IPS-15b (cell line): ENCODE data around the gene ZNF722.
"Not testable (repeated sequence)": the region's sequence is repeated elsewhere in the genome, so short reads cannot be mapped to it uniquely, and the experiment has no call there.

ENCODE experiments used
- H3K27me3 ChIP-seq: one replicate; pipeline ENCODE4 v1.6.1; 2013; ENCODE audit warnings: low read length; ENCODE audit not compliant: control insufficient read depth, insufficient read depth
- H3K36me3 ChIP-seq: one replicate; pipeline ENCODE4 v1.6.1; 2013; ENCODE audit warnings: low read length; ENCODE audit not compliant: control insufficient read depth, insufficient read depth
- H3K4me1 ChIP-seq: one replicate; pipeline ENCODE4 v1.6.1; 2013; ENCODE audit warnings: mild to moderate bottlenecking, low read length; ENCODE audit not compliant: control insufficient read depth, insufficient read depth
- H3K4me3 ChIP-seq: one replicate; pipeline ENCODE4 v1.5.1; 2013; ENCODE audit warnings: low read depth, low read length
- H3K9ac ChIP-seq: one replicate; pipeline ENCODE4 v1.6.1; 2013; ENCODE audit warnings: low read depth, mild to moderate bottlenecking, low read length
- H3K9me3 ChIP-seq: one replicate; pipeline ENCODE4 v1.6.1; 2013; ENCODE audit warnings: mild to moderate bottlenecking, low read length; ENCODE audit not compliant: control insufficient read depth, insufficient read depth

Gene ZNF722

GRCh38 chr7:63998549-63998948 is at the start of gene ZNF722:
ZNF722 (plus strand) TSS chr7:63998849; CDS start chr7:63998962, 113 bp downstream.
- Histone ChIP-seq H3K9ac (no peak within 1 kb of the TSS), H3K9me3 (peaks cover 5% of the 10 kb centered on the region), H3K27me3 (no peaks in the 10 kb centered on the region), H3K4me1 (no peaks in the 10 kb centered on the region), H3K36me3 (no peaks in the 10 kb centered on the region), H3K4me3 (no peak within 1 kb of the TSS)

GRCh38 chr7:63953181-63953580 is 45.5 kb upstream of the ZNF722 start:
- Histone ChIP-seq H3K27me3 (no peaks in the 10 kb centered on the region), H3K4me1 (no peaks in the 10 kb centered on the region), H3K36me3 (no peaks in the 10 kb centered on the region), H3K9me3 (peaks cover 44% of the 10 kb centered on the region), H3K9ac (no peak overlapping the region), H3K4me3 (no peak overlapping the region)

GRCh38 chr7:63968629-63969028 is 30.0 kb upstream of the ZNF722 start:
- no peak overlapping the region for H3K9ac ChIP-seq
- H3K4me1 ChIP-seq: no peaks in the 10 kb centered on the region
- H3K9me3 ChIP-seq: peaks cover 14% of the 10 kb centered on the region
- H3K36me3 ChIP-seq: no peaks in the 10 kb centered on the region
- no peak overlapping the region for H3K4me3 ChIP-seq
- no peaks in the 10 kb centered on the region for H3K27me3 ChIP-seq

- not testable (repeated sequence) for H3K9ac ChIP-seq, H3K36me3 ChIP-seq, H3K9me3 ChIP-seq, H3K27me3 ChIP-seq, H3K4me1 ChIP-seq, H3K4me3 ChIP-seq
These were observed 16.8 kb downstream of the ZNF722 start for GRCh38 chr7:64015496-64015895.

DNA sequence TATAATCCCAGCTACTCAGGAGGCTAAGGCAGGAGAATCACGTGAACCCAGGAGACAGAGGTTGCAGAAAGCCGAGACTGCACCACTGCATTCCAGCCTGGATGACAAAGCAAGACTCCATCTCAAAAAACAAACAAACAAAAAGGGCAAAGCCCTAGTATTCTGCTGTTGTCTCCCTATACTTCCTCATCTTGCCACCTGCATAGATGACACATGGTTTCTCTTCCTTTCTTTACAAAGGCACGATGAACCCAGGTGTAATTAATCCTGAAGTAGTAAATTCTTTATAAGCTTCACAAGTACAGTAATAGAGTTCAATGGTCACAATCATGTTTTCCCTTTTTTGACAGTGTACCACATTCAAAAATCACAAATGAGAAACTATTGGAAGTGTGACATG is 36.7 kb downstream of the ZNF722 start:
- Histone ChIP-seq H3K36me3 (peaks cover 2% of the 10 kb centered on the region), H3K4me1 (no peaks in the 10 kb centered on the region), H3K4me3 (no peak overlapping the region), H3K9me3 (peaks cover 14% of the 10 kb centered on the region), H3K27me3 (no peaks in the 10 kb centered on the region), H3K9ac (no peak overlapping the region)

- Histone ChIP-seq H3K9ac (no peak overlapping the region), H3K4me3 (no peak overlapping the region), H3K27me3 (no peaks in the 10 kb centered on the region), H3K36me3 (peaks cover 2% of the 10 kb centered on the region), H3K4me1 (no peaks in the 10 kb centered on the region), H3K9me3 (peaks cover 13% of the 10 kb centered on the region)
These were observed 38.4 kb downstream of the ZNF722 start for GRCh38 chr7:64037095-64037494.

DNA sequence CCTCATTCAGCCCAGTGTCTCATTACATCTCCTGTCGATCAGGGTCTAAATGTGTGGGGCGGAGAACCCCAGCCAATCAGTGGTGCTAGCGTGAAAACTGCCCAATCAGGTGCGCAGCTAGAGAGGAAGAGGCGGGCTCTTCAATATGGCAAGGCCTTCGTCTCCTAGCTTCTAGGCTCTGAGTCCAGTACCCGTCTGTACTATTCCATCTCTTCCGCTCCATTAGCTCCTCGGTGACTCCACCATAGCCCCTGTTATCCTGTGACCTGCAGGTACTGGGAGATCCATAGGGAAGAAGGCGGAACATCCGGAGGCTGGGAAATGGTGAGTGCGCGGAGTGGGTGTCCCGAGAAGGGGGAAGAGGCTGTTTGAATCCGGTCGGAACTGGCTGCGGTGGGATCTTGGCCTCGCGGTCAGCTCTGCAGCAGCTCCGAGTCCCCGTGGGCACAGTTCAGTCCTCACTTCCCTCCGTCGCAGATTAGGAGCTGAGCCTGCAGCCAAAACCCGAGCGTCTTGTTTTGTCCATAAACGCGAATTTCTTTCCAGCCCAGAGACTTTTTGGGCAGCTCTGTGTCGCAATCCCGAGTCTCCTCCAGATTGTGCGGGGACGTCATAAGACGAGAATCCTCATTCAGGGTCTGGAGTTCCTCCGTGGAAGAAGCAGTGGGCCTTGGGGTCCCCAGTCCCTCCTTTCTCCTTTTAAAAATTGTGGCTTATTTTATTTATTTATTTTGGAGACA is 46.8 kb downstream of the ZNF722 start, which contains the start of gene ZNF727:
TSS of gene ZNF727 (plus strand) at position 134 of the 740 bp plus-strand sequence. CDS start at position 322, 188 bp downstream.
- Histone ChIP-seq H3K4me1 (no peaks in the 10 kb centered on the region), H3K27me3 (no peaks in the 10 kb centered on the region), H3K36me3 (no peaks in the 10 kb centered on the region), H3K4me3 (no peak within 1 kb of the TSS), H3K9ac (no peak within 1 kb of the TSS), H3K9me3 (peaks cover 7% of the 10 kb centered on the region)

- peaks cover 7% of the 10 kb centered on the region for H3K9me3 ChIP-seq
- no peaks in the 10 kb centered on the region for H3K36me3 ChIP-seq
- no peak overlapping the region for H3K4me3 ChIP-seq
- H3K4me1 ChIP-seq: no peaks in the 10 kb centered on the region
- no peak overlapping the region for H3K9ac ChIP-seq
- H3K27me3 ChIP-seq: no peaks in the 10 kb centered on the region
These were observed 47.4 kb downstream of the ZNF722 start for GRCh38 chr7:64046041-64046389.
